ENCODE data around the gene OR14I1.

The OR14I1 gene

DNA sequence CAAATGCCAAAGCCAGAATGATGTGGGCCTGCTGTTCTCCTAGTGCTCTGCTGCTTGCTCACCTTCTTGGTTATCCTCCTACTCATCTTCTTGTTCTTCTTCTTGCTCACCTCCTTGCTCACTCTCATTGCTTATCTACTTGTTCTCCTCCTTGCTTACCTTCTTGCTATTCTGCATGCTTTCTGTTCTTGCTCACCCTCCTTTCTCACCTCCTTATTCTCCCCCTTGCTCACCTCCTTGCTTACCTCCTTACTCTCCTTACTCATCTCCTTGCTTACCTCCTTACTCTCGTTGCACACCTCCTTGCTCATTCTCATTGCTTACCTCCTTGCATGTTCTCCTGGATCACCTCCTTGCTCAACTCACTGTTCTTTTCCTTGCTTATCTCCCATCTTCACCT lies at the start of gene OR14I1:
TSS of gene OR14I1 (minus strand) at position 53 of the 400 bp plus-strand sequence.
- DNase-seq (ENCODE audit: low read depth in 3 of 3): no peak

DNA sequence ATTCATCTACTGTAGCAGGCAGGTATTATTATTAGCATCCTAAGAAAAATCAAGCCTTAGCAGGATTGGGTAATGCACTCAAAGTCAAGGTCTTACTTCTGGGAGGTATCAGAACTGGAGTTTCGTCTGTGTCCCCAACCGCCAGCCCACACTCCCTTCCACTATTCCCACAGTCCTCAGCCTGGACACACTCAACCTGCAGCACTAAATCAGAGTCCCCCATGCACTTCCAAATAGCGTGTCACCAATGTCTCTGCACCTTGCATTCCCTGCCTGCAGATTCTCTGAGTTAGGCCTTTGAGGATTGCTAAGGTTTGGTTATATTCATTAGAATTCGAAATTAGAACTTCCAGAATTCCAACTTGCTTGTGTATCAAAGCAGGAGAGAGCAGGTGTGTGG lies 49.1 kb upstream of the OR14I1 start:
- DNase-seq (ENCODE audit: low read depth in 3 of 3): no peak

DNA sequence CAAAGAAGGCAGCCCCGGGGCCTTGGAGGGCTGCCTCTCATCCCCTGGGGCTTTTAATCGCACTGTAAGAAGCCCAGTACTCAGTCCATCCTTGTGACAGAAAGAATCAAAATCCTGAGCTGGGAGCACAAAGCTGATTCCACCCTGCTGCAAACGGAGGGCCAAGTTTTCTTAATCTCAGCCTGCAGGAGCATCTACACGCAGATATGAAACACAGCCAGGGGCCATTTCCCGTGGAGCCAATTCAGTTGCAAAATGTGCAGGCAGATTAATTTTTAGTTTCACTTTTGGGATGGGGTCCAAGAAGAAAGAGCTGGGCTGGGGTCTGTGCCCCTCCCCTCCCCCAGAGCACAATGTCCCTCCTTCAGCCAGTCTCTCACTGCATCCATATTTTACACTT lies 48.6 kb upstream of the OR14I1 start:
- DNase-seq (ENCODE audit: low read depth in 3 of 3): no peak

DNA sequence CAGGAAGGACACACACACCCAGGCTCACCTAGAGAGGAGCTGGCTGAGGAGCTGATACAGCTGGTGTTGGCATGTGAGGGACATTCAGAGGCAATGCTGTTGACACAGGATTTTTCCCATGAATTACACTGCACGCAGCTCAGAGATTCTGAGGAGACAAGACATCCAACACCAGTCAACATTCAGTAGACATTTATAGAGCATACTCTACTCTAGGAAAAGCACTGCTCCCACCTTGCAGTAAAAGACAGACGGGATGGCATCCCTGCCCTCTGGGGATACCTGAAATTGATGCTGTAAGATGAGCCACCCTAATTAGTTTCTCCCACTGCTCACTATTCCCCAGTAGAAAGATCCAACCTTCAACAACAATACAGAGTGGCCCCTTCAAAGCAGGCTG lies 47.9 kb upstream of the OR14I1 start:
- no peak for DNase-seq (ENCODE audit: low read depth in 3 of 3)

DNA sequence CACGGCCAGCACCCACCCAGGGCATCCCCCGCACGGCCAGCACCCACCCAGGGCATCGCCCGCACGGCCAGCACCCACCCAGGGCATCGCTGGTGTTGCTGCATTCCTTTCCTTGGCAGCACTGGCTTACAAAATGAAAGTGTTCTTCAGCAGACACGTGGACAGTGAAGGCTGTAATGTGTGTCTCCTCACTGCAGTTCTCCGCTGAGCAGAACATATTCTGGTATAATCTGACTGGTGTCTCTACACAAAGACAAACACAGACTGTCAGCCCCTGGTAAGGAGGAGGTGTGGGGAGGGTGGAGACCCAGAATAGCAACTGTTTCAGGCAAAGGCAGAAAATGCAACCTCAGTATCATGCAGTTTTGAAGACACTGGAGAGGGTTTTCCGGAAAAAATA lies 45.6 kb upstream of the OR14I1 start:
- DNase-seq (ENCODE audit: low read depth in 3 of 3): no peak

DNA sequence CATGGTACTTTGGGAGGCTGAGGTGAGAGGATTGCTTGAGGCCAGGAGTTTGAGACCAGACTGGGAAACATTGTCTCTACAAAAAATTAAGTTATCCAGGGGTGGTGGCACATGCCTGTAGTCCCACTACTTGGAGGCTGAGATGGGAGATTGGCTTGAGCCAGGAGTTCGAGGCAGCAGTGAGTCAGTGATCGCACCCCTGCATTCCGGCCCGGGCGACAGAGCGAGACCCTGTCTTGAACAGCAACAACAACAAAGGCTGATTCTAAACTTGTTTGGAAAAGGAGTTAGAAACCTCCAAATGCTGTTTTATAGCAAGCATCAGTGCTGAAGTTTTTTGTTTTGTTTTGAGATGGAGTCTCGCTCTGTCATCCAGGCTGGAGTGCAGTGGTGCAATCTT lies 38.3 kb upstream of the OR14I1 start:
- no peak for DNase-seq (ENCODE audit: low read depth in 3 of 3)

DNA sequence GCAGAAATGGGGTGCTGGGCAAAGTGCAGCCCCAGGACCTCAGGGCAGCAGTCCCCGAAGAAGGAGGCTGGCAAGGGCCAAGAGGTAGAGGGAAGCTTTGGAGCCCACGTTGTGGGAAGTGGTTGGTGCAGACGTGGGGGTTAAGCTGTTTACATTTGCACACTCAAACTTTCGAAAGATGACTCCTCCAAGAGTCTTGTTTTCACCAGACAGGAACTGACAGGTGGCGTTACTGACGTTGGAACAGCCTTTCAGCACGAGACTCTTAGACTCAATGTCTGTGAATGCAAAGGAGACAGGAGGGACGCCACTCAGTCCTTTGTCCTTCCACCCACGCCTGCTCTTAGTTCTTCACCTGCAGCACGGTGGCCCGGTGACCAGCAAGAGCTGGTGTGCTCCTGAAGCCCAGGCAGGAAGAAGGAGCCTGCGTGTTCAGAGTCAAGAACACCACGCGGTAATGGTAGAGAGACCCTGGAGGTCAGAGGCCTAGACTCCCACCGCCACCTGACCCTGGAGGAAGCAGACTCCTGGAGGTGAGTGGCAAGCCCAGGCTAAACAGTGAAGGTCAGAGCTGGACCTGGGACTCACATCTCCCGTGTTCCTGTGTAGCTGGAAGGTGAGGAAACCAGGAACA lies 37.1 kb upstream of the OR14I1 start:
- DNase-seq (ENCODE audit: low read depth in 3 of 3): no peak

DNA sequence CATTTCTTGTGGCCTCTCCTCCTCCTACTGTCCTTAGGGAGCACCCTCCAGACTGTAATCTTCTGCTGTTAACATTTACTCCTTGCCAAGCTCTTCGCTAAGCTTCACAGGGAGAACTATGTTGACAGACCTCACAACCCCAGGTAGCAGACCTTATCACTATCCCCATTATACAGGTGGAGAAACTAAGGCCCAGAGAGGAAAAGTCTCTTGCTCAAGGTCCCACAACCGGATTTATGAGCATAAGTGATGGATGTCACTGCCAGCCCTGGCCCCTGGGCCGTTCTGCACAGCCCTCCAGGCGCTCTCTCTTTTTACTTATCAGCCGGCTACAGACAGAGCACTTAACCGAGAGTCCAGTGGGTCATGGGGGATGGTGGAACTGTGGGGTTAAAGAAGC lies 34.9 kb upstream of the OR14I1 start:
- DNase-seq (ENCODE audit: low read depth in 3 of 3): no peak

DNA sequence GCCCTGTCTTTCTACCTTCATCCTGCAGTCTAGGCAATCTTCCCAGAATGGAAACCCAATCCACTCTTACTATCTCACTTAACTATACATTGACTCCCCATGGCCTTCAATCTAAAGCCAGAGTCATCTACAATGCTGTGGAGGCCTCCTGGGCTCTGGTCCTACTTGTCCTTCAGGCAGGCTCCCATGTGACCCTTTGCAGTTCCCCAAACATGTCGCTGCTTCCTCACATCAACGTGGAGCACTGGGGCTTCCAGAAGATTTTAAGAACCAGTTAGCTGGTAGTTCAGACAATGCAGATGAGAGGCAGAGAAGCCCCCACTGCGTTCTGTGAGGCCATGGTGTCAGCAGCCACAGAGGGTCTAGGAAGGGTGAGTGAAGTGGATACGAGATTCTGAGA lies 34.4 kb upstream of the OR14I1 start:
- DNase-seq (ENCODE audit: low read depth in 3 of 3): no peak

DNA sequence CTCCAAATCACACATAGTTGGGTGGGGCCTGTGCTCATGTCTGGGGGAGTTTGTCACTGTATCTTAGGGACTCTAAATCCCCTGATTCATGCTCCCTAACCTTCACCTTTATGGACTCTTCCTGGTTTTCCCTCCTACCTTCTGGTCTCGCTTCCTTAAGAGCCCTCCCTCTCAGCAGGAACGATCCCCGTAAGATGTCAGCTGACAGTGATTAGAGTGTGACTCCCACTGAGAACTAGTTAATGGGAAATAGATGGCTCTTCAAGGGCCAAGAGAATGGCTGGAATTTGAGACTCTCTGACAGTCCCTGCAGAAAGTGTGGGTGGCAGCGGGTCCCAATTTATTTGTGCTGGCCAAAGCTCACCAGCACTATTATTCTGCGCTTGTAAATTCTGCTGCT lies 31.0 kb upstream of the OR14I1 start:
- no peak for DNase-seq (ENCODE audit: low read depth in 3 of 3)

DNA sequence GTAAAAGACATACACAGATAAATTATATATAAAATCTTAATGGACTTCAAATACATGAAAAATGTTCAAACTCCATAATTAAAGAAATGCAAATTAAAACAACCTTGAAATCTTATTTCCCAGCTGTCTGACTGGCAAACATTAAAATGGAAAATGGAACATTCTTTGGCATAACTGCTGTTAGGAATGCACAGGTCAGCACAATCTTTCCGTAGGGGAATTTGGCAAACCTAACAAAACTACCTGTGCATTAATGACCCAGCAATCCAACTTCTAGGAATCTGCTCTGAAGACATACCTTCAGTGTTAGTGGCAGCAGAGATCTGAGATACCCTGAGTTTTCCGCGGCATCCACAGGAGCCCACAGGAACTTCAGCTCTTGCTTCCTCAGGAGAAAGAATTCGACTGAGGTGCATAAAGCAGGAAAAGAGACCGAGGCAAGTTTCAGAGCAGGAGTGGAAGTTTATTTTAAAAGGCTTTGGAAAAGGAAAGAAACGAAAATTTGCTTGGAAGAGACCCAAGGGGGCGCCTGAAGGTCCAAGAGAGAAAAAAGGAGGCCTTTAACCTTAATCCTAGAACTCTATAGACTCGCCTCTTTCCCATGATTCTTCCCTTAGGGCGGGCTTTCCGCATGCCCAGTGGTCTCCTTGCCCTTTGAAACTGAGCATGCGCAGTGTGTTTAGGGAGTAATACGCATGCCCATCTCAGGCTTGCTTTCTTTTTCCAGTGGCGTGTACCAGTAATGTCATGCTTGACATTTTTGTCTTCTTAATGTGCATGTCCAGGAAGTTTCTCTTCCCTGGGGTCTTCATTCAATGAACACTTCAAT lies 28.2 kb upstream of the OR14I1 start:
- DNase-seq (ENCODE audit: low read depth in 3 of 3): no peak

DNA sequence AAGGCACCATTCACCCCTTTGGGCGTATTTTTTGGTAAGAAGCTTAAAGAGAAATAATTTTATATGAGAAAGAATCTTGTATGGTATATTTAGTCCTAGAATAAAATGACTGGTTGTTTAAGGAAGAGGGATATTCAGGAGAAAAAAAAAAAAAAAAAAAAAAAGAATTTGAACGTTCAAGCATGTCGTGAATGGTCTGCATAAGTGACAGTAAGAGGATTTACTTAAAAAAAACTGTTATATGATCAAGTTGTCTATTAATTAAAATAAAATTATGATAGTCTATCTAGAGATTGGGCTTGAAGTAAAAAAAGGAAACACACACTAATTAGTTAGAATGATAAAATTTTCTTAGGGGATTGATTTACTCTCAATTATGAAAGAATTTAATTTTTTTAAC lies 11.7 kb upstream of the OR14I1 start:
- DNase-seq (ENCODE audit: low read depth in 3 of 3): no peak

DNA sequence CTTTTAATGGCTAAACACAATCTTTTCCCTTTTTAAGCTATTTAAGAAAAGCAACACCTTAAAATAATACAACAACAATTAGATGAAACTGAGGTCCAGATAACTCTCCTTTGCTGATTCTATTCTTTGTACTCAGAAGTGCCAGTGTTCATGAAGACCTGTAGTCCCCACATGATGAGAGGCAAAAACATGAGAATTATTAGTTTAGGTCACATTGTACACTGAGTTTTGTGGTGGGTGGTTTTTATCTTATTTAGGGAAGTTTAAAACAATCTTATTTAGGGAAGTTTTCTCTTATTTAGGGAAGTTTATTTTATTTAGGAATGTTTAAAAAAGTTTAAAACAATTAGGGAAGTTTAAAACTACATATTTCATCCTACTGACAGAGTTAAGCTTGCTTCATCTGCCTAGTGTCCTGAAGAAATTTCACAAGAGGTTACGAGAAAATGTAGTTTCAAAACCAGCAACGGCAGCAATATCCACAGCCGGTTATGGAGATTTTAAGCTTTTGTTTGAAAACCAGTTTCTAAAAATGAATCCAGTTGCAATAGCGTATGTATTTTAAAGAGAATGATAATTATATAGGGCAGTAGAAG lies 7.8 kb upstream of the OR14I1 start:
- no peak for DNase-seq (ENCODE audit: low read depth in 3 of 3)

DNA sequence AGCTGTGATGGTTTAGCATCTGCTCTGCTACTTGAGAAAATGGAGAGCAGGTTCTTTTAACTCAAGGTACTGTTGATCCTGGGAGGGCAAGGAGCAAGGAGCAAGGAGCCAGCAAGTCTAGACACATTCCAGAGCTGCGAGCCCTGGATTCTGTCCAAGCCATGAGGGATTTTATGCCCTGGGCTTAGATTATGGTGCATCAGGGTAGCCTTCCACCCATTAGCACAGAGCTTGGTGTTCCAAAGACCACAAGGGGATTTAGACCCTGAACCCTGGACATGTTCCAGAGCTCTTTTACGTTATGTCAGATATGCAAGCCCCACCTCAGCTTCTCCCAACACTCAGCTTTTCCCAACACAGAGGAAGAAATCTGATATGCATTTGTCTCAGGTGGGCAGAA lies 2.0 kb upstream of the OR14I1 start:
- DNase-seq (ENCODE audit: low read depth in 3 of 3): no peak

DNA sequence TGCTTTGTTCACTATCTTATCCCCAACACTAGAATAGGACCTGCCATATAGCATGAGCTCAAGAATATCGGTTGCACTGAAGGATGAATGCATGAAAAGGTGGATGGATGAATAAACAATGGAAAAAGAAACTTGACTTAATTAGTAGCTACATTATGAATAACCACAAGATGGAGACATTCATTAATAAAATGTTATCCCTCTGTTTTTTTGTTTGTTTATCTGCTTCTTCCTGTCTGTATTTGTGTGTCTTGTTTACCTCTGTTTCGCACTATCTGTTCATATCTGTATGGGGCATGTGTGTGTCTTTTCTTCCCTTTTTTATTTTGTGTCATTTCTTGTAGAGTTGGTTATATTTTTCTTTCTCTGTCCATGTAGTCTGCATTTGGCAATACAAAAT lies 1.1 kb upstream of the OR14I1 start:
- no peak for DNase-seq (ENCODE audit: low read depth in 3 of 3)

DNA sequence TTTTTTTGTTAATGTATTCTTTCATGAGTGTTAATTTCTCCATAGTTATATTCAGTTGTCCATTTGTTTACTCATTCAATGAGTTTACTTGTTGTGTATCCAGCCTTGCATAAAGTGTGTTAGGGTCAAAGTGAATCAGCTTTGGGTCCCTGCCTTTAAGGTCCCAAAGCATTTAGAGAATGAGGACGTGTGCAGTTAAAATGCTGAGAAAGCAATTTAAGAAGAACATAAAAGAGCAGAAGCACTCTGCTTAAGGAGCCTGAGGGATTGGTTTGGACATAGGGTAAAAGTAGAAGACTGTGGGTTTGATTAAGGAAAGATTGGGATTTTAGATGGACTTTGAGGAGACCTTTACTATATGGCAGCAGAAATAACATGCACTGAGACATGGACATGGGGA lies 3.5 kb downstream of the OR14I1 start:
- DNase-seq (ENCODE audit: low read depth in 3 of 3): no peak

DNA sequence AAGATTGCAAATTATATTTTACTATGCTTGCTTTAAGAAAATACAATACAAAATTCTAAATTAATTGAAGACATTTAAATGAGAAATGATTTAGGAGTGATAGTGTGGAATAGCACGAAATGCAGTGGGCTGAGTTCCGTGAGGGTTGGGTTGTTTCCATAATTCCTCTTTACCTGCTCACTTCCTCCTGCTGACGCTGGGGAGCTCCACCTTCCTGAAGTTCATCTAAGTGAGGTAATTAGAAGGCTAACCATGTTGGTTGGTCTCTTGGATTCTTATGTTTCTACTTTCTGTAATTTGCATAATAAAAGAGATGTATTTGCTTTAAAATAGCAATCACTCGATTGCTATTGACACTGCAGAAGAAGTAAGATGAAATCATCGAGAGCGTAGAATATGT lies 4.7 kb downstream of the OR14I1 start:
- no peak for DNase-seq (ENCODE audit: low read depth in 3 of 3)

DNA sequence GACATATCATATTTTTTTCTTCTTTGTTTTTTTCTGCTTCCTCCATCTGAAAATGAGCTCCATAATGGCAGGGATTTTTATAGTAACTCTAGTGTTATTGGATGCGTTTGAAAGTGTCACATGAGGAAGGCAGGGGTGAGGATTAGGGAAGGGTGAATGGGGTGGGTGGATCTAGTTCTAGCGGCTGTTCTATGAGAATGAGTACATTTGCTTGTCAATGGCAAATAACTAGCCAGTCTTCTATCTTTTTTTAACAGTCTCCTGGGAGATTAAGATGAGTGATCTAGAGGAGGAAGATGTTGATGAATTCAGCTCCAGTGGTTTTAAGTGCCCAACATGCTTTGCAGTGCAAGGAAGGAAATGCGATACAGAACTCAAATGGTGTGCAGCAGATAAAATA lies 5.8 kb downstream of the OR14I1 start:
- no peak for DNase-seq (ENCODE audit: low read depth in 3 of 3)

DNA sequence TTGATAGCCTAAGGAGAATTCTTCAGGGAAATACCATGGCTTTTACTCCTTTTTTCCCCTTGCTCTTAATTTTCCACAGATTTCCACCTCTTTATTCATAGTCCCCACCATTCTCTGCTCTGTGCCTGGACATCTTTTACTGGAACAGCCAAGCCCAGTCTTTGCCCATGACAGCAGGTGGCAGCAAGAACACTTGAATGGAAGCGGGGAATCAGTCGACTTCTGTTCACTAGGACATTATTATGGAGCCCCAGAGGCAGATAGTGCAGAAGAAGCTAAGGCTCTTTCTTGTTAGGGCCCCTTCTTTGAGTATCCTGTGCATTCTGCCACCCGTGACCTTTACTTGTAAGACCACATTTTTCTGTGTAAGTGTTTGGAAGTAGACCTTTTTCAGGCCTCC lies 6.3 kb downstream of the OR14I1 start:
- no peak for DNase-seq (ENCODE audit: low read depth in 3 of 3)

DNA sequence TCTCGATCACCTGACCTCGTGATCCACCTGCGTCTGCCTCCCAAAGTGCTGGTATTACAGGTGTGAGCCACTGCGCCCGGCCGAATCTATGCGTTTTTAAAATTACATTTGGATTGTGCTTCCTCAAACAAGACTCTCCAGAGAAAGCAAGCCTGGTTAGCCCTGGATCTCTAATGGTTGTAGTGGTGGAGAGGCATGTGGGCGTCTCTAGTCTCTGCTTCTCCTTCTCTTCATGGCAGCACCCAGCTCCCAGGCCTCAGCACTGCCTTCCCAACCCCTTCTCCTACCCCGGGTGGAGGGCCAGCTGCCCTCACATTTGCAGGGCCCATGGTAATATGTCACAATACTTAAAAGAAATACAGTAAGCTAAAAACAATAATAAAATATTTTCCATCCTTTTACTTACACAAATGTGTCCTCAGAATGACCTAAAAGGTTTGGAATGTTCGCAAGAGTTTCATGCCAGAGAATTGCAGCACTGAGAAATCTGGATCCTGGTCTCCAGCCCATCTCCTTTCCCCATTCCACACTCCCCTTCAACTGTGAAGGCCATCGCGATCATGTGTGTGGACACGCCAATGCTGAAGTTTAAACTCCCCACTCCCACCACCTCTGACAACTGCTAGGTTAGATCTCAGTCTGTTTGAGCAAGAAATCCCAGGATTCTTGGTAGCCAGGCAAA lies 7.0 kb downstream of the OR14I1 start:
- DNase-seq (ENCODE audit: low read depth in 3 of 3): no peak

DNA sequence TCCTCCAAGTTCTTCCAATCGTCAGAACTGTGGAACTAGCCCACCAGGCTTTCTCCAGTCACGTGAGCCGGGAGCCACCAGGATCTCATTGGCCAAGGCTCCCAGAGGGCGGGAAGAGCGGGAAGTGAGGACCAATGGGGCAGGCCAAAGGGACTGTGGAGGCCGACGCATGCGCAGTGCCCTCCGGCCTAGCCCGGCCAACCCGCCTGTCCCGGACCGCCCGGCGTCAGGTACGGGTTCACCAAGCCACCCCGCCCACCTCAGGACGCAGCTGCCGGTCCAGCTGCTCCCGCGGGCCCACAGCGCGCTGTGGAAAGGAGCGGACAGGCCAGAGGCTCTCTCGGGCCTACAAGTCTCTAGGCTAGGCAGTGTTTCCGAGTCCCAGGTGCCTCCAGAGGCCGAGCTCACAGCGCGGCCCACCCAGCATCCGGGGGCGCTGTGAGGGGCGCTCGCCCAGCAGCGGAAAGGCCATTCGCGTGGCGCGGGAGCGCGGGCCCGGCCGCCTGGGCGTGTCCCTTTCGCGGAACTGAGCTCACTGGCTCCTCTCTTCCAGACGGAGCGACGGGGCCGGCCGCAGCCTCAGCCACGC lies 10.9 kb downstream of the OR14I1 start:
- DNase-seq (ENCODE audit: low read depth in 3 of 3): no peak

Data from stimulated activated CD4-positive, alpha-beta T cell treated with anti-CD3 and anti-CD28 coated beads, TNF-alpha, amount 100 ng/mL, for 4 hours (primary cell).